Measurements from ENCODE around the gene MGRN1. TPM values are rescaled to one million over a fixed set of nuclear protein-coding genes. Genes with fewer than 3 reads are reported as not detected.

Gene MGRN1
- total RNA-seq, 4 donors from 2014 or later: 49.1 to 127 (median 79.5) TPM

GRCh38 chr16:4693956-4694641, 69.5 kb downstream of the MGRN1 start:
- peaks cover 15 to 25% (median 21%) of the 10 kb centered on the region in 4 donors for H3K4me1 ChIP-seq
- WGBS, 2 donors (ENCODE audit: low coverage in 1 of 2): 5% methylated on average over 15 of the region's 54 CpGs; no CpG with 5 or more reads in 1 of the 2 donors
- no peaks in the 10 kb centered on the region for H3K9me3 ChIP-seq
- peak overlapping the region; percentile 90 to 97 (median 93) for H3K27ac ChIP-seq
- in situ Hi-C loops (cut with MboI; ENCODE audit: low pct_ligation_motif_present in 1 of 4, low pct_unique_long_range_greater_than_20kb in 1 of 4, low sequenced_read_pairs in 3 of 4) (no loop called here), intact Hi-C loops (cut with DNase I; ENCODE audit: low total_unique reads) (no loop called here)
- H3K4me3 ChIP-seq: peak overlapping the region; percentile 51 to 91 (median 82)
- no peaks in the 10 kb centered on the region for H3K27me3 ChIP-seq
- DNase-seq: peak; percentile 56
- no peak for TF ChIP-seq EP300 (IDR thresholded peaks at IDR 0.05; ENCODE audit: low read depth)
- no peaks in the 10 kb centered on the region for H3K36me3 ChIP-seq

- TF ChIP-seq POLR2AphosphoS5 (IDR thresholded peaks at IDR 0.05): no peak
- DNase-seq: no peak
- in situ Hi-C loops (cut with MboI; ENCODE audit: low pct_ligation_motif_present in 1 of 4, low pct_unique_long_range_greater_than_20kb in 1 of 4, low sequenced_read_pairs in 3 of 4): no loop called here
- Histone ChIP-seq H3K9me3 (no peaks in the 10 kb centered on the region), H3K27ac (peak overlapping the region; percentile 90 to 97 (median 93)), H3K27me3 (no peaks in the 10 kb centered on the region), H3K4me1 (peaks cover 15 to 25% (median 21%) of the 10 kb centered on the region in 4 donors), H3K36me3 (no peaks in the 10 kb centered on the region), H3K4me3 (peak overlapping the region; percentile 51 to 91 (median 82))
- 54% methylated on average over 22 of the region's 26 CpGs; no CpG with 5 or more reads in 1 of the 2 donors for WGBS, 2 donors (ENCODE audit: low coverage in 1 of 2)
- intact Hi-C loops (cut with DNase I; ENCODE audit: low total_unique reads): no loop called here
Observed at GRCh38 chr16:4694642-4695451, 70.2 kb downstream of the MGRN1 start.

DNA sequence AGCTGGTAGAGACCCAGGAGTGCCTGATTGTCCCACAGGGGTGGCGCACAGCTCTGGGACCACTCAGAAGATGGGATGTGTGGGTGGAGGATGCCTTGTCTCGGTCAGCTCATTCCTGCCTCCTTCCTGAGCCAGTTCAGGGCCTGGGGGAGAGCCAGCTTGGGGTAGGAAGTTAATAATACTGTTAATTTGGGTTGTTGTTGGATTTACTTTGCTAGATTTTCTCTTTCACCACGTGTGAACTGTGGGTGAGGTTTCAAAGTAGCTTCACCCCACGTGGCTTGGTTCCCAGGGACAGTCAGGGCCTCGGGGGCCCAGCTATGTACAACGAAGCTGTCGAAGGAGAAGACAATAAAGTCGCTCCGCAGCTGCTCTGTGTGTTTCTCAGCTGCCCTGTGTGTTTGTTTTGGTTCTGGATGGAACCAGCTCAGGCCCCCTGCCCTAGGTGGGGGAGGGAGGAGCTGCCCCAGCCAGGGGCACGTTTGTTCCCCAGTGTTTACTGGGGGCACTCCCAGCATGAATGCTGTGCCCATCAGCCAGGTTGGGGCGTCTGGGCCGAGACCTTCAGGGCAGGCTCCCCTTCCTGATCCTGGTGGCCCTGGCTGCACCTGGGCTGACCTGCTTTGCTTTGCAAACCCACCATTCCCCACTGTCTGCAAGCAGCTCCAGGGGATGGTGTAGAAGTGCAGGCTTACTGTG, 71.0 kb downstream of the MGRN1 start:
- H3K9me3 ChIP-seq: no peaks in the 10 kb centered on the region
- H3K4me1 ChIP-seq: peaks cover 15 to 25% (median 21%) of the 10 kb centered on the region in 4 donors
- in situ Hi-C loops (cut with MboI; ENCODE audit: low pct_ligation_motif_present in 1 of 4, low pct_unique_long_range_greater_than_20kb in 1 of 4, low sequenced_read_pairs in 3 of 4) (no loop called here), intact Hi-C loops (cut with DNase I; ENCODE audit: low total_unique reads) (no loop called here)
- H3K36me3 ChIP-seq: no peaks in the 10 kb centered on the region
- DNase-seq: no peak
- H3K4me3 ChIP-seq: no peak overlapping the region
- H3K27me3 ChIP-seq: no peaks in the 10 kb centered on the region
- 62% methylated on average over 12 of the region's 12 CpGs; no CpG with 5 or more reads in 1 of the 2 donors for WGBS, 2 donors (ENCODE audit: low coverage in 1 of 2)
- no peak overlapping the region for H3K27ac ChIP-seq
- TF ChIP-seq, protein P1, sequence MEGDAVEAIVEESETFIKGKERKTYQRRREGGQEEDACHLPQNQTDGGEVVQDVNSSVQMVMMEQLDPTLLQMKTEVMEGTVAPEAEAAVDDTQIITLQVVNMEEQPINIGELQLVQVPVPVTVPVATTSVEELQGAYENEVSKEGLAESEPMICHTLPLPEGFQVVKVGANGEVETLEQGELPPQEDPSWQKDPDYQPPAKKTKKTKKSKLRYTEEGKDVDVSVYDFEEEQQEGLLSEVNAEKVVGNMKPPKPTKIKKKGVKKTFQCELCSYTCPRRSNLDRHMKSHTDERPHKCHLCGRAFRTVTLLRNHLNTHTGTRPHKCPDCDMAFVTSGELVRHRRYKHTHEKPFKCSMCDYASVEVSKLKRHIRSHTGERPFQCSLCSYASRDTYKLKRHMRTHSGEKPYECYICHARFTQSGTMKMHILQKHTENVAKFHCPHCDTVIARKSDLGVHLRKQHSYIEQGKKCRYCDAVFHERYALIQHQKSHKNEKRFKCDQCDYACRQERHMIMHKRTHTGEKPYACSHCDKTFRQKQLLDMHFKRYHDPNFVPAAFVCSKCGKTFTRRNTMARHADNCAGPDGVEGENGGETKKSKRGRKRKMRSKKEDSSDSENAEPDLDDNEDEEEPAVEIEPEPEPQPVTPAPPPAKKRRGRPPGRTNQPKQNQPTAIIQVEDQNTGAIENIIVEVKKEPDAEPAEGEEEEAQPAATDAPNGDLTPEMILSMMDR (IDR thresholded peaks at IDR 0.05): no peak
- no peak for TF ChIP-seq POLR2A (IDR thresholded peaks at IDR 0.05)
- no peak for TF ChIP-seq EP300 (IDR thresholded peaks at IDR 0.05; ENCODE audit: low read depth)
- no peak for TF ChIP-seq POLR2AphosphoS5 (IDR thresholded peaks at IDR 0.05)

- H3K4me3 ChIP-seq: no peak overlapping the region
- intact Hi-C loops (cut with DNase I; ENCODE audit: low total_unique reads): no loop called here
- no peaks in the 10 kb centered on the region for H3K9me3 ChIP-seq
- 67 to 87% methylated on average over 3 to 18 of the region's 19 CpGs for WGBS, 2 donors (ENCODE audit: low coverage in 1 of 2)
- in situ Hi-C loops (cut with MboI; ENCODE audit: low pct_ligation_motif_present in 1 of 4, low pct_unique_long_range_greater_than_20kb in 1 of 4, low sequenced_read_pairs in 3 of 4): no loop called here
- peaks cover 15 to 31% (median 25%) of the 10 kb centered on the region in 4 donors for H3K4me1 ChIP-seq
- H3K27ac ChIP-seq: no peak overlapping the region
- H3K36me3 ChIP-seq: no peaks in the 10 kb centered on the region
- TF ChIP-seq EP300 (IDR thresholded peaks at IDR 0.05; ENCODE audit: low read depth): no peak
- no peaks in the 10 kb centered on the region for H3K27me3 ChIP-seq
- DNase-seq: no peak
Observed at GRCh38 chr16:4696172-4696904, 71.7 kb downstream of the MGRN1 start.
